COLO668 (cell line): ENCODE results near the gene CLDN1.

Experiments used
- DNase-seq: peaks from one replicate; lab custom pipeline; 2025; ENCODE audit not compliant: unreplicated experiment; lab: John Stamatoyannopoulos, UW

CLDN1 gene, protein sequence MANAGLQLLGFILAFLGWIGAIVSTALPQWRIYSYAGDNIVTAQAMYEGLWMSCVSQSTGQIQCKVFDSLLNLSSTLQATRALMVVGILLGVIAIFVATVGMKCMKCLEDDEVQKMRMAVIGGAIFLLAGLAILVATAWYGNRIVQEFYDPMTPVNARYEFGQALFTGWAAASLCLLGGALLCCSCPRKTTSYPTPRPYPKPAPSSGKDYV

DNA sequence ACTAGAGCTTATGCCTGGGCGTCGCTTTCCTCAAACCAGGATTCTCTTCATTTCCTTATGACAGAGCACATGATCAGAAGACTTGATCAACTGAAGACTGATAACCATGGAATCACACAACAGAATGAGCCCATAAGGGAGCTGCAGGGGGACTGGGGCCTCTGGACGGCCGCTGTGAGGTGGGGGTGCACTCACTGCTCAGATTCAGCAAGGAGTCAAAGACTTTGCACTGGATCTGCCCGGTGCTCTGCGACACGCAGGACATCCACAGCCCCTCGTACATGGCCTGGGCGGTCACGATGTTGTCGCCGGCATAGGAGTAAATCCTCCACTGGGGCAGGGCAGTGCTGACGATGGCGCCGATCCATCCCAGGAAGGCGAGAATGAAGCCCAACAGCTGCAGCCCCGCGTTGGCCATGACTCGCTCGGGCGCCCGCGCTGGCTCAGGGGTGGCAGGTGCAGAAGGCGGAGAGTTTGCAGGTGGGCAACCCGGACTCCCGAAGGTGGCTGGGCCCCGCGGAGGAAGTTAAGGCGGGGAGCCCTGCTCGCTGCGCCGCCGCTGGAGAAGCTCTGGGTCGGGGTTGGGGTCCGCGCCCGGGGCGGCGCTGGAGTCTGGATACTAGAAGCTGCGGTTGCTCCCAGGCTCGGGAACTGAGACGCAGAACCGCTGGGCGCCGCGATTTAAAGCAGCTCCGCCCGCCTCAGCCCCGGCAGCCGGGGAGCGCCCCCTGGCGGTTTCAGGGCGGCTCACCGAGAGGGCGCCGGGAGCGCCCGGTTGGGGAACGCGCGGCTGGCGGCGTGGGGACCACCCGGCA, at the start of gene CLDN1:
Gene CLDN1, minus strand, starts transcription at position 658 of the 815 bp plus-strand sequence. Its CDS starts 240 bp downstream, at position 418.
- DNase-seq: peak; percentile 86

DNA sequence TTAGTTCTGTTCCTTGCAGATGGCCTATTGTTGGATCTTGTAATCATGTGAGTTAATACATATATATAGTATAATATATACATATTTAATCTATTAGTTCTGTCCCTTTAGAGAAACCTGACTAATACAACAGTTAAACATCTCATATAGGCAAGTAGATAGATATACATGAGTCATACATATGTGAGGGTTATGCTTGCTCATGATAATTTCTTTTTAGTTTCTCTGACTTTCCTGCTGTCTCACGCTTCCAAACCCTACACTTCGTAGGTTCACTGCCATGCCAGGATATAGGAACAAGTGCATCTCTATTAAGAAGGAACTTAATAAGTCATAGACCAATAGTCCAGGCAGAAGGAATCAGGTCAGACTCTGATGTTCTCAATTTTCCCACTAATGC, 48.9 kb upstream of the CLDN1 start:
- DNase-seq: no peak

DNA sequence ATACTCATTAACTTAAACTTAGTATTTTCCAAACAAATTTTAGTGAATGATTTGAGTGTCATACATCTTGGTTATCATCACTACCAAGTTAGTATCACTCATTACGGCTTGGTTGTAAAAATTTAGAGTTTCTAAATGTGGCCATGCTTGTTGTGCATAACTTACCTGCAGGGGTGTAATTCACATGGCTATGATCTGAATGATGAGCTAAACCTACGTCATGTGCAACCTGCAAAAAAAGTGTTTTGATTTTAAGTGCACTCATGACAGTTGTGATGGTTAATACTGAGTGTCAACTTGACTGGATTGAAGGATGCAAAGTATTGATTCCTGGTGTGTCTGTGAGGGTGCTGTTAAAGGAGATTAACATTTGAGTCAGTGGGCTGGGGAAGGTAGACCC, 48.1 kb upstream of the CLDN1 start:
- DNase-seq: no peak

DNA sequence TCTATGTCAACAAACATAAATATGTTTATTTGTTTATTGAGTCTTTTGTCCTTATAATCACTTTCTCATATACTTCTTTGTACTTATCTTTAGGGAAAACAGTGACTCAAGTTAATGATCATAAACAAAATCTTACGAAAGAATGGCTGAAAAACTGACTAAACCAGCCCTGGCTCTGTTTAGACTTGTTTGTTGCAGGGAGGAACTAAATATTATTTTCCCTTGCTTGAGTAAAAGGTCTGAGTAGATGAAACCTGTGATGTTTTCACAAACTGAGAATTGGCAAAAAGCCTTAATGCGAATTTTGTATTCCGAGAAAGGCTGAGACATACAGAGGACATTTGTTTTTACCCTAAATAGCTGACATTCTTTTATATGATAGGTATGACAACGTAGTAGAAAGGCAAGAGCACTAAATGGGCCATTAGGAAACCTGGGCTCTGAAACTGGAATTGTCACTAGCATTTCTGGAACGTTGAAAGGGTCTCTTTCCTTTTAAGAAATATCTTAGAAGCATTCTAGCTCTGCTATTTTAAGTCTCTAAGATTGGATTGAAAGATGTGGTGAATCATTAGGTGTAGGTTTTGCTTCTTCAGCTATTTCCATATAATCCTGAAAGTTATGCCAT, 47.5 kb upstream of the CLDN1 start:
- DNase-seq: no peak

DNA sequence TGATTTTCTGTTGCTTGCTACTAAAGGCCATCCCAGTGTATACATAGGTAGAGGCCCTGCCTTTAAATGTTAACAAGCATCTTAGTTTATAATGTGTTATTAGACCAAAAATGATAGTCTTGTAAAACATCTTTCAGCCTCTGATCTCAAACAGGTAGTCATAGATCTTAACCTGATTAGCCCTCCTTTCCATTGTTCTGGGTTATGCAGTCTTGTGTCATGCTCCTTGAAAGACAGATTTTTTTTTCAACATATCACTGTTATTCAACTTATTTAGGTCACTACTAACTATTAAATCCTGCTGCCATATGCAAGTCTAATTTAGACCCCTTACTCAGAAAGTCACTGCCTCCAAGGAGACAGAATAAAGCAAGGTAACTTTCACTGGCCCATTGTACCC, 46.6 kb upstream of the CLDN1 start:
- DNase-seq: no peak

DNA sequence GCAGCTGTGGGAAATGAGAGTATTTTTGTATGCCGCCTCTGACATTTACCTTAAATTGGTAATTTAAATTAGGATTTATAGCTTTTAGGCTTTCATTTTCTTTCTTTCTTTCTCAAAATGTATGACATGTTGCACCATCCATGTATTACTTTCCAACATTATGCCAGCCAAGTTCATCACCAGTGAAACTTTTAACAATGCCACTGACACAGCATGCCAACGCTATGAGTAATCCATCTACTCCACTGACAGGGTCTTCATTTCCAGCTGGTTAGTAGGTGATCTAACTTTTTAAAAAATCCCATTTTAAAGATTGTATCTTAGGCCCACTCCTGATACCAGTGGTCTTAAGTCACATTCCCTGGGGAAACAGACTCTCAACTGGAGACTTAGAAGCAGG, 43.9 kb upstream of the CLDN1 start:
- no peak for DNase-seq

DNA sequence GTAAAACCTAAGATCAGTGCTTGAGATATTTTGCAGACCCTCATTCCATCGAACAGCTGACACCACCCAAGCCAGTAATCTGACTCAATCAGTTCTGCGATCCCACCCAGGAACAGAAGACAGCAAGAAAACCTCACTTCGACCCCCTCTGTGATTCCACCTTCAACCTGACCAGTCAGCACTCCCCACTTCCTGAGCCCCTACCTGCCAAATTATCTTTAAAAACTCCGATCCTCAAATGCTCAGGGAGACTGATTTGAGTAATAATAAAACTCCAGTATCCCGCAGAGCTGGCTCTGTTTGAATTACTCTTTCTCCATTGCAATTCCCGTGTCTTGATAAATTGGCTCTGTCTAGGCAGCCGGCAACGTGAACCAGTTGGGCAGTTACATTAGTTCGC, 40.0 kb upstream of the CLDN1 start:
- DNase-seq: no peak

DNA sequence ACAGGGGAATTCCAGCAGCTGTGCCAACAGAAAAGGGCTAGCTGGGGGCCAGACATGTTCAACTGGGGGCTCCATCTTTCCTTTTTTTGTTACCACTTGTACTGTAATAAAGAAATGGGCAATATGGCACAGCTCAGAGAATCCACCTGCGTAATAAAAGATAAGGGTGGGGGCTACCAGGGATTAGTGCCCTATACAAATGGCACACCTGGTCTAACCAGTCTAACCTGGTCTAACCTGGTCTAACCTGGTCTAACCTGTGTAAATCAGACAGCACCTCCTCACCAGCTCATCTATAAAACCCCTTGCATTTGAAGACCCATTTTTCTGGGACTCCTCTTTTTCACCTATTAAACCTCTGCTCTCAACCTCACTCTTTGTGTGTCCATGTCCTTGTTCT, 39.5 kb upstream of the CLDN1 start:
- DNase-seq: no peak

DNA sequence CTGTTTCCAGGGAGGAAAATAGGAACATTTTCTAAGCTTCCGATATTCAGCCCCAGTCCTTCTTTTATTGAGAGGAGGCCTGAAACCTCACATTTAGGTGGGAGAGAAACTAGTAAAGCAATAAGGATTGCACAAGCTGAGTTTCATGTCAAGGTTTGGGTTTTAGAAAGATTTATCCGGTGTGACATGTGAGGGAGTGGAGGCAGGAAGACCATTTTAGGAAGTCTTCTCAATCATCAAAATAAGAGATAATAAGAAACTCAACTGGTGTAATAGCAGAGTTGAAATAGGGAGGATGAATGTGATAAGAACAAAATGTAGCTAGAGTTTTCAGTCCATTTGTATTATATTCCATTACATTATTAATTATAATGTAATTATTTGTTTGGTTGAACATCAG, 38.0 kb upstream of the CLDN1 start:
- no peak for DNase-seq

DNA sequence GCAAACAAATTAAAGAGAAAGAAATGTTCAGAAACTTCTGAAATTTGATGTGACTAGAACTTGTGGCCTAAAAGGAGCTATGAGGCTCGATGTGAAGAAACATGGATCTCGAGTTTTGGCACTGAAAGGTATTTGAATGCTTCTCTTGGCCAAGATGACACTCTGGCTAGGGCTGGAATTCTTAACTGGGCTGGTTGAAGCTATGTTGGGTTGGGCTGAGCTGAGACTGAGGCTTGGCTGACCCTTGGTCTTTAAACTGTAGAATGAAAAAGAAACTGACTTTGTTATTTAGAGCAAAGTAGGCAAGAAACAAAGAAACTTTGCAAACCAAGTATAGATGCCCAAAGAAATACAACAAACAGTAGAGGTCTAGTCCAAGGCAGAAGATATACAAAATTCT, 37.6 kb upstream of the CLDN1 start:
- no peak for DNase-seq

DNA sequence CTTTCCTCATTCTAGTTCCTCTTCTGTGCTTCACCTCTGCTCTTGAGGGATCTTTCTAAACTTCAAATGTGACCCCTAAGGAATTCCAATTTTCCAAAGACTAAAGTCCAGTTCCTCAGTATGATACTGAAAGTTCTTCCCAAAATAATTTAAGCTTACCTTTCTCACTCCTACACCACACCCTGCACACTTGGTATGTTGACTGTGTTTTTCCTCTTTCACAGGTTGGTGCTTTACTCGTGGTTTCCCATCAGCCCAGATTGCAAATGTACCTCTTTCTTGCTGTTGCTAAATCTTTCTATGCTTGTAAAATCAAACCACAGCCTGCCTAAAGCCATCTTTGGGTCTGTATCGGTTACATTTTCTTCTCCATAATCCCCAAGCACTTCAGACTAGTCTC, 35.2 kb upstream of the CLDN1 start:
- DNase-seq: no peak

DNA sequence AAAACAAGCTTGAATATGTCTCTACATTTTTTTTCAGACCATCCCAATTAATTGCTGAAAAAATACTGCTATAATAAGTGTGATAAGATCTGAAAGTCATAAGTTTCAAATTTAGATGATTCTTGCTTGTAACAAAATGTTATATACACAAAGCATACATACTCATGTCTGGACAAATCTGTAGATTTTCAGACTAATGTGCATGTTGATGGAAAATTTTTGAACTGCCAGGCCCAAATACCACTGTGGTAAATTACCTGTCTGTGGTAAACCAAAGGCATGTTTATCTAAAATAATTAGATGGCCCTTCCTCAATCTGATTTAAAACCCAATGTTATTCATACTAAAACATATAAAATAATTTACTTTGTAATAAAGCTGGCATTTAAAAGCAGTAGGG, 34.0 kb upstream of the CLDN1 start:
- DNase-seq: no peak

DNA sequence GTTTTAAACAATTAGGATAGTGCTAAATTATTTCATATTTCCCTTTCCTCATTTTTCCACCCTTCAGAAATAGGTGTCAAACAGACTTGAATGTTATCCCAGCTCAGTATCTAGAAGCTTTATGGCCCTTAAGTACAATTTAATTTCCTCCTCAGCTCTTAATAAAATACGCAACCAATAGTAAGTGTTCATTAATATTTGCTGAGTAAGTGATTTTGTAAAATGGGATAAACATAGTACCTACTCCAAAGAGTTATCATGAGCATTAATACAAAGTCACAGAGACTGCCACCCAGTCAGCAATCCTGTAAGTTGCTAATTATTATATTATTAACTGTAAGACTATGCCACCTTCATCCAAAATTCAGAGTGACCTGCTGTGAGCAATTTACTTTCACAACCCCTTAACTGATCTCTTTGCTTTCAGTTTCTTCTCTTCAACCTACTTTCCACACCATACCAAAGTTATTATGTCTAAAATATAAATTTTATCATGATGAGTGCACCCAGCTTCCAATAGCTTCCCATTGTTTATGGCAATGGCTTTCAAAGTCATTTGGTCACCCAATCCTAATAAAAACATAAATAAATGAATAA, 30.7 kb upstream of the CLDN1 start:
- no peak for DNase-seq

DNA sequence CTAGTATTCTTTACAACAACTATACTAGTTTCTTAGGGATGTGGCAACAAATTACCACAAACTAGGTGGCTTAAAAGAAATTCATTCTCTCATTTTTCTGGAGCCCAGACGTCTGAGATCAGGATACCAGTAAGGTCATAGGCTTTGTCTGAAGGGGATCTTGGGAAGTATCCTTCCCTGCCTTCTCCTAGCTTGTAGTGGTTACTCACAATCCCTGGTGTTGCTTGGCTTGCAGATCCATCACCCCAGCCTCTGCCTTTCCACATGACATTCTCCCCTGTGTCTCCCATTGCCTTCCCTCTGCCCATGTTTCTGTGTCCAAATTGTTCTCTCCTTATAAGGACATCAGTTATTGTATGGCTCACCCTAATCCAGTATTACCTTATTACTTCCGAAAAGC, 24.3 kb upstream of the CLDN1 start:
- no peak for DNase-seq

DNA sequence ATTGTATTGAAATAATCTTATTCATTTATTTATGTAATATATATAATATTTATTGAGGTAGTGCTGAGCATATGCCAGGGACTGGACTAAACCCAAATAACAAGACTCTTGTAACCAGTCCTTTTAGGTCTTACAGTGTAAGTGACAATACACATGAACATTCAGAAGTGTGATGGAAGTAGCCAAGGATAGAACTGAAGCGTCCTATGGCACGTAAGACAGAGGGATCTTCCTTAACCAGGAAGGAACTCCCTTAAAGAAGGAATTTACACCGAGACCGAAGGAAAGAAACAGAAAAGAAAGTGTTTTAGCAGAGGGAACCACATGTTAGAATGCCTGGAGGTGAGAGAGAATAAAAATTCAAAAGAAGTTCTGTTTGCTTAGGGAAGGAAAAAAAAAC, 23.6 kb upstream of the CLDN1 start:
- DNase-seq: no peak

DNA sequence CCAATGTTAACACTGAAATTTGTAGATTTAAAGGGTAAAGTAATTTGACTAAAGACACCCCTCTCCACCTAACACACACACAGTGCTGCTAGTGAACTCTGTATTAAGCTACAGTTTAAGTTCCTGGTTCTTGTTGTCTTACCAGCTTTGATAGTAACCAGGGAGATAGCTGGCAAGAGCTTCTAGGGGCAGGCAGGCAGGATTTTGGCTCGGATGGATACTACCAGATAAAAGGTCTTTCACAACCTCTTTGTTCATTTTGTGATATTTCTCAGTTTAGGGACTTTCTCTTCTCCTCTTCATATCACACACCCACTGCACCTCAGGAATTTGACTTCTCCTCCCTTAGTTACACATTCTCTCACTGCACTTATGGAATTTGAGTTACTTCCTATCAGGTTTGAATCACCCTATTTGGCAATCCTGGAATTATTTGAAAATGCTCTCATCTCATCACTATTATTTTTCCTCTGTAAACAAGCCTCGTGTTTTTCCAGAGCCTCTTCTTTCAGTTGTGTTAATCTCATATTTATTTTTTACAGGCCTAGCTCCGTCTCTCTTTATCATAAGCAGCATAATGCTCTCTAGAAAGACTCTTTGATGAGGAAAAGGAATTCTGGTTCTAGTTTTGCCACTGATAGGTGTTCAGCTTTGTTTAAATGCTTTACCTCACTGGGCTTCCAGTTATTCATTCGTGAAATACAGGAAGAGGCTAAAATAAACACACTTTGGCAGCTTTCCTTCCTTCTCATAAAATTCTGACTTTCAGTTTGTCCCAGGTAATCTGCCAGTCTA, 23.0 kb upstream of the CLDN1 start:
- no peak for DNase-seq

DNA sequence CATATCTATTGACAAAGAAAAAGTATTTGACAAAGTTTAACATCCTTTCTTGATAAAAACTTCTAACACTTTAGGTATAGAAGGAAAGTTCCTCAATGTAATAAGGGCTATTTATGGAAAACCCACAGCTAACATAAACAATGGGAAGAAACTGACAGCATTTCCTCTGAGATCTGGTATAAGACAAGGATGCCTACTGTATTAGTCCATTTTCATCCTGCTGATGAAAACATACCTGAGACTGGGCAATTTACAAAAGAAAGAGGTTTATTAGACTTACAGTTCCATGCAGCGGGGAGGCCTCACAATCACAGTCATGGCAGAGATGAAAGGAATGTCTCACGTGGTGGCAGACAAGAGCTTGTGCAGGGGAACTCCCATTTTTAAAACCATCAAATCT, 17.8 kb upstream of the CLDN1 start:
- no peak for DNase-seq

DNA sequence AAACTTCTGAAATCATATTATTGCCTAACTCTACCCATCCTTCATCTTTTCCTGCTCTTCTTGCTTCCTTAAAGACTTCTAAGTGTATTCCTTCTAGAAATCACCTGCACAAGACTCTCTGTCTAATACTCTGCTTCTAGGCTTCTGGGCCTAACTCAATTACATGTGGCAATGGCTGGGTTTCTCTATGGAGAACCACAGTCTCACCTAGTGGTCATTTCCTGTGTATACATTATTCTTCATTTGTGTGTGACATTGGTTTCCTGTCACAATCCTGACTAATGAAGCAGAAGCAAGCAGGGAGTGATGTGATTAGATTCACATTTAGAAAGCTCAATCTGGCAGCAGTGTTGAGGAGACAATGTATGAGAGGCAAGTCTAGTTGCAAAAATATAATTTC, 16.9 kb upstream of the CLDN1 start:
- no peak for DNase-seq

DNA sequence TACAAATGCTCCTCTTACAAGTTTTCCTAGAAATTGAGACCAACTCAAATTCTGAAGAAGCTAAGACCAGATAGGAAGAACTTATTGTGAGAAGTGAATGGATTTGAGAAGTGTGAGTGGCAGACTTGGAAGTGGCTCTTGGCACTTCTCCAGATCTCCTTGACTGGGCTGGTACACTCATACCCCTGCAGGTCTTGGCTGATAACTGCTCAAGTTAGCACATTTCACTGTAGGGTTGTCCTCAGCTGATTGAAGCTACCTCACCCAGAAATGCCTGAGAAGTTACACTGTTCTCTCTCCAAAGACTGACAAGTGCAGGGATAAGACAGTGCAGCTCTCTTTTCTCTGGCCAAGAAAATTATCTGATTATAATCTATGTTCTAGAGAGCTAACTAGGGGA, 16.5 kb upstream of the CLDN1 start:
- no peak for DNase-seq

DNA sequence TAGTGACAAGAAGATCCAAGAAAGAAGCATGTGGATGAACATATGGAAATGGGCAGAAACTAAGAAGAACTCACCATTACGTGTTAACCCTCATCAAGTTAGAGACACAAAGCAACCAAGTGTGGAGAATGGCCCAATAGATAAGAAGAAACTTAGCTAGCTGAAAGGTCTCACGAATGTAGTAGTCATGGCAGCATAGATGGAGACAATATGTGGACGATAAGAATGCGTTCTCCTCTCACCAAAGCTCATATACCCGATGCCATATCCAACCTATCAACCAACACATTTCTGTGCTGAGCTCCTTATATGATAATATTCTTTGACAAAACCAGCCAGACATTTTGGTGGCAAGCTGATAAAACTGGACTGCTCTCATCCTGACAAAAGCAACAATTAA, 15.1 kb upstream of the CLDN1 start:
- DNase-seq: no peak

DNA sequence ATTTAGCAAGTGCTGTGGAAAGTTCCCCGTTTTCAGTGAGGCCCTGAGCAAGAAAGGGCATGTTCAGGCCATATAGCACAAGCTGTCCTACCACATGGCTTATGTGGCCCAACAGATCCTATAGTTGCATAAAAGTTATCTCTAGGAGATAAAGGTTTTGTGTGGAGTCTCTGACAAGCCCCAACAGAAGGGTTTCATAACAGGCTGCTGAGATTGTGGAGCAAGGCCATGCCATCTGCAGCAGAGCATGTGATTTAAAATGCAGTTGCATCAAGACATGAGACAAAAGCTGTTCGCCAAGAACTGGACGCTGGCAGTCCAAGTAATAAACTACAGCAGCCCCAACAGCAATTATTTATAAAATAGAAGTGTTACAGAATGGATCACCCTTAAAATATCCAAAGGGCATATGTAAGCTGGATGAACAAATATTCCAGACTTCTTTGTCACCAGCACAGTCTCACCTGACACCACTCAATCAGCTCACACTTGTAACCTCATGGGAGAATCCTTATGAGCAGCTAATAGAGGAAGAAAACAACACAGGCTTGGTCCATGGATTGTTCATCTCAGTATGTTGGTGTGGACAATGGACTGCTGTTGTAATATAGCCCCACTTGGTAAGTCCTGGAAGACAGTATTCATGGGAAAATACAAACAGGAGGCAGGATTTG, 14.4 kb upstream of the CLDN1 start:
- no peak for DNase-seq
